HG02970 (cell line): ENCODE measurements around the gene LYL1.

Experiments used
- ATAC-seq: cut with Tn5 transposase; IDR thresholded peaks from one replicate; pipeline ENCODE4 v1.9.1; 2021; ENCODE audit warnings: mild to moderate bottlenecking, moderate library complexity, moderate number of reproducible peaks; ENCODE audit not compliant: unreplicated experiment, low FRiP score

The LYL1 gene

GRCh38 chr19:13078897-13079541, 23.6 kb downstream of the LYL1 start:
- ATAC-seq = no peak

GRCh38 chr19:13078381-13078780, 24.3 kb downstream of the LYL1 start:
- no peak for ATAC-seq

- no peak for ATAC-seq
These were observed 25.4 kb downstream of the LYL1 start for GRCh38 chr19:13077240-13077639.

GRCh38 chr19:13076787-13077186, 25.9 kb downstream of the LYL1 start:
- ATAC-seq = no peak

GRCh38 chr19:13076320-13076719, 26.3 kb downstream of the LYL1 start:
- ATAC-seq = no peak

- no peak for ATAC-seq
These were observed 28.3 kb downstream of the LYL1 start for GRCh38 chr19:13074378-13074777.

- no peak for ATAC-seq
These were observed 29.4 kb downstream of the LYL1 start for GRCh38 chr19:13073263-13073662.

GRCh38 chr19:13072188-13072908, 30.3 kb downstream of the LYL1 start:
- no peak for ATAC-seq

GRCh38 chr19:13071444-13072187, 31.0 kb downstream of the LYL1 start:
- ATAC-seq = no peak

- ATAC-seq = no peak
These were observed 32.1 kb downstream of the LYL1 start for GRCh38 chr19:13070425-13071140.

GRCh38 chr19:13069415-13070359, 33.0 kb downstream of the LYL1 start:
- no peak for ATAC-seq

GRCh38 chr19:13068085-13068846, 34.4 kb downstream of the LYL1 start:
- ATAC-seq = no peak

GRCh38 chr19:13066933-13067807, 35.5 kb downstream of the LYL1 start:
- no peak for ATAC-seq

- ATAC-seq = no peak
These were observed 36.4 kb downstream of the LYL1 start for GRCh38 chr19:13066226-13066625.

- no peak for ATAC-seq
These were observed 38.6 kb downstream of the LYL1 start for GRCh38 chr19:13064092-13064489.

- ATAC-seq = no peak
These were observed 39.1 kb downstream of the LYL1 start for GRCh38 chr19:13063461-13064091.

GRCh38 chr19:13062317-13062716, 40.3 kb downstream of the LYL1 start:
- ATAC-seq = no peak
